B cell (primary cell): Measurements from ENCODE around the gene GUCY2D. TPM values are rescaled to one million over a fixed set of nuclear protein-coding genes. Genes with fewer than 3 reads are reported as not detected.

Experiments used
- ATAC-seq: fragments of 200-7000 bp; cut with Tn5 transposase; one replicate; pipeline ENCODE4 v1.10.0; 2021; ENCODE audit warnings: low read depth, mild to moderate bottlenecking, moderate number of reproducible peaks, moderate library complexity
- CTCF ChIA-PET: fragments of 350-600 bp; sonication (Branson Sonifier 250); formaldehyde crosslinking; loops from one replicate; lab custom pipeline; 2021; ENCODE audit warnings: antibody characterized with exemption, inconsistent platforms; lab: Charles Lee
- POLR2A ChIA-PET: fragments of 350-600 bp; sonication (Branson Sonifier 250); formaldehyde crosslinking; loops from one replicate; lab custom pipeline; 2021; ENCODE audit warnings: antibody characterized with exemption; lab: Charles Lee
- DNase-seq: peaks from one replicate; pipeline ENCODE4 v3.0.0; 2013
- H2AFZ ChIP-seq: 2 replicates; pipeline ENCODE4 v1.6.1; 2012; ENCODE audit warnings: mild to moderate bottlenecking, low read depth, low read length; ENCODE audit not compliant: insufficient read depth, poor library complexity, severe bottlenecking
- H3K27ac ChIP-seq, 2 donors: 1 replicate in 1 of 2; 2 replicates in 1 of 2; pipeline ENCODE4 v1.5.1; 2012 to 2013; ENCODE audit warnings: low read length in 2 of 2, mild to moderate bottlenecking in 2 of 2, moderate library complexity in 1 of 2
- H3K27me3 ChIP-seq, 4 experiments: fragments of 200-600 bp in 1 of 4; sonication (generic) in 1 of 4; replicated peaks in 1 of 4; 1 replicate in 2 of 4; 2 replicates in 2 of 4; pipeline versions ENCODE4 v1.6.1 to v1.7.0; 2013 to 2016; ENCODE audit warnings: low read length in 3 of 4, mild to moderate bottlenecking in 2 of 4, mixed read lengths in 1 of 4, moderate library complexity in 1 of 4; ENCODE audit not compliant: insufficient read depth in 4 of 4, control insufficient read depth in 3 of 4; ENCODE audit errors: control extremely low read depth in 1 of 4
- H3K36me3 ChIP-seq, 2 experiments: replicated peaks in 1 of 2; 1 replicate in 1 of 2; 2 replicates in 1 of 2; pipeline versions ENCODE4 v1.6.1 to v1.7.1; 2013; ENCODE audit warnings: low read length in 1 of 2; ENCODE audit not compliant: insufficient read depth in 2 of 2, control insufficient read depth in 1 of 2; ENCODE audit errors: control extremely low read depth in 1 of 2, extremely low read depth in 1 of 2
- H3K4me1 ChIP-seq, 2 donors: fragments of 200-600 bp in 1 of 2; sonication (generic) in 1 of 2; 1 replicate in 1 of 2; 2 replicates in 1 of 2; pipeline versions ENCODE4 v1.5.1 to v1.6.1; 2013 to 2017; ENCODE audit warnings: low read length in 2 of 2; ENCODE audit not compliant: control insufficient read depth in 2 of 2, insufficient read depth in 2 of 2
- H3K4me2 ChIP-seq: replicated peaks from 2 replicates; pipeline ENCODE3; 2012; ENCODE audit warnings: mild to moderate bottlenecking, low read depth, low read length; ENCODE audit not compliant: poor library complexity, severe bottlenecking
- H3K4me3 ChIP-seq, 5 experiments: fragments of 200-600 bp in 1 of 5; sonication (generic) in 1 of 5; 1 replicate in 3 of 5; 2 replicates in 2 of 5; pipeline versions ENCODE4 v1.5.1 to v1.7.0; 2011 to 2016; ENCODE audit warnings: low read length in 4 of 5, mild to moderate bottlenecking in 4 of 5, low read depth in 2 of 5, control low read depth in 1 of 5, moderate library complexity in 1 of 5; ENCODE audit not compliant: insufficient read depth in 1 of 5; ENCODE audit errors: control extremely low read depth in 1 of 5, extremely low read depth in 1 of 5
- H3K79me2 ChIP-seq: fragments of 200-600 bp; sonication (generic); one replicate; pipeline ENCODE4 v1.6.0; 2016; ENCODE audit warnings: low read length; ENCODE audit not compliant: control insufficient read depth, insufficient read depth
- H3K9ac ChIP-seq: fragments of 200-600 bp; sonication (generic); 2 replicates; pipeline ENCODE4 v1.6.1; 2017; ENCODE audit warnings: mild to moderate bottlenecking, low read length, moderate library complexity
- H3K9me3 ChIP-seq, 3 donors: one replicate each; pipeline versions ENCODE4 v1.6.1 to v1.7.1; 2013; ENCODE audit warnings: low read length in 2 of 3; ENCODE audit not compliant: control insufficient read depth in 2 of 3, insufficient read depth in 1 of 3; ENCODE audit errors: control extremely low read depth in 1 of 3
- H4K20me1 ChIP-seq: 2 replicates; pipeline ENCODE4 v1.6.0; 2012; ENCODE audit warnings: mild to moderate bottlenecking, low read length; ENCODE audit not compliant: insufficient read depth, control insufficient read depth, poor library complexity, severe bottlenecking
- H3K27ac Mint-ChIP-seq: one replicate; pipeline ENCODE4 v1.8.0; 2021; ENCODE audit warnings: mixed read lengths
- H3K27me3 Mint-ChIP-seq: one replicate; pipeline ENCODE4 v1.8.0; 2021; ENCODE audit warnings: mixed read lengths
- H3K4me1 Mint-ChIP-seq: one replicate; pipeline ENCODE4 v1.8.0; 2021; ENCODE audit warnings: mixed read lengths
- H3K4me3 Mint-ChIP-seq: one replicate; pipeline ENCODE4 v1.8.0; 2021; ENCODE audit warnings: mixed read lengths
- H3K9me3 Mint-ChIP-seq: one replicate; pipeline ENCODE4 v1.8.0; 2022; ENCODE audit warnings: mixed read lengths; ENCODE audit not compliant: insufficient read depth
- EZH2 ChIP-seq: IDR thresholded peaks from 2 replicates; pipeline ENCODE4 v1.6.1; 2012; ENCODE audit warnings: borderline replicate concordance, low read depth, mild to moderate bottlenecking, moderate library complexity, low read length; ENCODE audit not compliant: insufficient read depth, poor library complexity, severe bottlenecking
- WGBS: methylation state at CpG from one replicate; pipeline ENCODE4 v1.1.5; 2013; ENCODE audit warnings: missing lambda C conversion rate; ENCODE audit not compliant: insufficient coverage; 5-methylcytosine and 5-hydroxymethylcytosine counted together
- intact Hi-C: fragments of 100-400 bp; cut with micrococcal nuclease; formaldehyde crosslinking; loops from one replicate; pipeline ENCODE4 v1.10.0; 2022
- polyA plus RNA-seq: library from polyadenylated mRNA; depleted of rRNA; stranded (reverse); fragments of >200 nt; gene quantifications from 2 replicates; pipeline ENCODE4 v1.2.3, GENCODE V29; 2012
- total RNA-seq, 2 donors: library from RNA; stranded (reverse); fragments of 120-200 nt in 1 of 2; gene quantifications; 1 replicate in 1 of 2; 2 replicates in 1 of 2; pipeline versions ENCODE4 v1.2.3 to v1.2.4, GENCODE V29; 2013 to 2022
- TF ChIP-seq, protein P1 (sequence below): fragments of 200-600 bp; IDR thresholded peaks from one replicate; pipeline ENCODE4 v1.8.0; 2022; ENCODE audit warnings: antibody characterized with exemption, mild to moderate bottlenecking

GUCY2D gene
- total and polyA plus RNA-seq, 2 donors (not counting 1 experiment from before 2014, with no cell fraction given), result not detected

GRCh38 chr17:7982666-7983065, 19.7 kb upstream of the GUCY2D start:
- H3K36me3 ChIP-seq, result no peaks in the 10 kb centered on the region
- ChIA-PET POLR2A (no interaction called here), CTCF (interaction anchor here (0.6 to 9.8 kb wide), 6 partner anchors 10 to 155 kb away, joined by 3 to 284 read pairs (median 28); partner anchors contain the start of gene RNF227)
- no peaks in the 10 kb centered on the region for H3K79me2 ChIP-seq
- H3K4me2 ChIP-seq, result no peak overlapping the region
- no peak overlapping the region for H3K27ac ChIP-seq
- no peaks in the 10 kb centered on the region for H3K9me3 ChIP-seq
- Mint-ChIP-seq H3K27ac (no peak overlapping the region), H3K27me3 (peaks cover 40% of the 10 kb centered on the region), H3K9me3 (no peaks in the 10 kb centered on the region), H3K4me3 (no peak overlapping the region), H3K4me1 (no peaks in the 10 kb centered on the region)
- peaks cover 0 to 4% (median 0%) of the 10 kb centered on the region in 4 experiments for H3K27me3 ChIP-seq
- intact Hi-C loops, result no loop called here
- WGBS, result no CpG with 5 or more reads among the region's 6 CpGs
- no peak overlapping the region for H2AFZ ChIP-seq
- TF ChIP-seq, protein P1, sequence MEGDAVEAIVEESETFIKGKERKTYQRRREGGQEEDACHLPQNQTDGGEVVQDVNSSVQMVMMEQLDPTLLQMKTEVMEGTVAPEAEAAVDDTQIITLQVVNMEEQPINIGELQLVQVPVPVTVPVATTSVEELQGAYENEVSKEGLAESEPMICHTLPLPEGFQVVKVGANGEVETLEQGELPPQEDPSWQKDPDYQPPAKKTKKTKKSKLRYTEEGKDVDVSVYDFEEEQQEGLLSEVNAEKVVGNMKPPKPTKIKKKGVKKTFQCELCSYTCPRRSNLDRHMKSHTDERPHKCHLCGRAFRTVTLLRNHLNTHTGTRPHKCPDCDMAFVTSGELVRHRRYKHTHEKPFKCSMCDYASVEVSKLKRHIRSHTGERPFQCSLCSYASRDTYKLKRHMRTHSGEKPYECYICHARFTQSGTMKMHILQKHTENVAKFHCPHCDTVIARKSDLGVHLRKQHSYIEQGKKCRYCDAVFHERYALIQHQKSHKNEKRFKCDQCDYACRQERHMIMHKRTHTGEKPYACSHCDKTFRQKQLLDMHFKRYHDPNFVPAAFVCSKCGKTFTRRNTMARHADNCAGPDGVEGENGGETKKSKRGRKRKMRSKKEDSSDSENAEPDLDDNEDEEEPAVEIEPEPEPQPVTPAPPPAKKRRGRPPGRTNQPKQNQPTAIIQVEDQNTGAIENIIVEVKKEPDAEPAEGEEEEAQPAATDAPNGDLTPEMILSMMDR, result no peak
- TF ChIP-seq EZH2, result no peak
- H3K9ac ChIP-seq, result no peak overlapping the region
- ATAC-seq (no peak), DNase-seq (no peak)
- H4K20me1 ChIP-seq, result no peaks in the 10 kb centered on the region
- H3K4me3 ChIP-seq, result no peak overlapping the region
- no peaks in the 10 kb centered on the region for H3K4me1 ChIP-seq

DNA sequence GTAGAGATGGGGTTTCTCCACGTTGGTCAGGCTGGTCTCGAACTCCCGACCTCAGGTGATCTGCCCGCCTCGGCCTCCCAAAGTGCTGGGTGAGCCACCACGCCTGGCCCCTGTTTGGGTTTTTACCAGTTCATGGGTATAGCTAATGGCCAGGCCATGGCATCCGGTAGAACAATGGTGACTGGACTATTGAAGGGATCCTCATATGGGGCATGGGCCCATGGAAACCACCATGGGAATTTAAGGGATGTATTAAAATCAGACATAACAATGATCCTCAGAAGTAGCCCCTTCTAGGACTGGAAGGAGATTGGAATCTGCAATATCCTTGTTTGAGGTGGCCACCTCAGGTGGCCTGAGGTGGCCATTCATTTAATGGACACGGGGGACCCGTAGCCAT, 17.5 kb upstream of the GUCY2D start:
- H3K36me3 ChIP-seq, result no peaks in the 10 kb centered on the region
- H3K27me3 Mint-ChIP-seq, result peaks cover 37% of the 10 kb centered on the region
- peaks cover 10% of the 10 kb centered on the region for H3K4me1 Mint-ChIP-seq
- peaks cover 0 to 4% (median 0%) of the 10 kb centered on the region in 4 experiments for H3K27me3 ChIP-seq
- H3K27ac ChIP-seq, result no peak overlapping the region
- H3K4me3 ChIP-seq, result no peak overlapping the region
- no peak overlapping the region for H3K4me2 ChIP-seq
- H3K9me3 Mint-ChIP-seq, result no peaks in the 10 kb centered on the region
- peaks cover 3 to 10% of the 10 kb centered on the region in 2 donors for H3K4me1 ChIP-seq
- intact Hi-C loops, result no loop called here
- H3K79me2 ChIP-seq, result no peaks in the 10 kb centered on the region
- TF ChIP-seq, protein P1, result no peak
- TF ChIP-seq EZH2, result no peak
- 88% methylated on average over 9 of the region's 9 CpGs for WGBS
- H3K27ac Mint-ChIP-seq, result no peak overlapping the region
- DNase-seq, result no peak
- no peaks in the 10 kb centered on the region for H3K9me3 ChIP-seq
- POLR2A ChIA-PET, result no interaction called here
- no peaks in the 10 kb centered on the region for H4K20me1 ChIP-seq
- H2AFZ ChIP-seq, result no peak overlapping the region
- H3K9ac ChIP-seq, result no peak overlapping the region
- no peak overlapping the region for H3K4me3 Mint-ChIP-seq
- ATAC-seq, result no peak
- CTCF ChIA-PET, result interaction anchor here (1.0 to 9.8 kb wide), 5 partner anchors 17 to 121 kb away, joined by 3 to 284 read pairs (median 51); partner anchors contain the start of gene RNF227
